ENCODE data around the gene PRSS53. TPM values are rescaled to one million over a fixed set of nuclear protein-coding genes. Genes with fewer than 3 reads are reported as not detected.
A peak's percentile ranks its signal among the peaks of the same experiment; 100 is the strongest.

PRSS53 gene
- total and polyA plus RNA-seq, 2 donors from 2014 or later = 0.99 to 2.6 TPM

- no peak overlapping the region for H3K9ac ChIP-seq (ENCODE audit: low read length in 3 of 3)
Observed at GRCh38 chr16:31077024-31077423, 11.7 kb downstream of the PRSS53 start.

GRCh38 chr16:31076319-31076718 is 12.4 kb downstream of the PRSS53 start:
- peaks cover 0 to 20% (median 4%) of the 10 kb centered on the region in 3 donors for H3K4me1 ChIP-seq (ENCODE audit: control insufficient read depth in 2 of 3, insufficient read depth in 2 of 3, low read depth in 1 of 3, low read length in 3 of 3)
- intact Hi-C loops (cut with DNase I) = no loop called here
- H3K9me3 ChIP-seq (ENCODE audit: control insufficient read depth in 2 of 3, insufficient read depth in 1 of 3, low read length in 3 of 3) = no peaks in the 10 kb centered on the region
- FAIRE-seq (no peak), DNase-seq (no peak)
- H3K9ac ChIP-seq (ENCODE audit: low read length in 3 of 3) = no peak overlapping the region
- no peak overlapping the region for H3K4me3 ChIP-seq (ENCODE audit: low read length in 3 of 3)
- no peak for TF ChIP-seq CTCF (IDR thresholded peaks at IDR 0.05; ENCODE audit: borderline replicate concordance, extremely low read depth, insufficient read depth)
- H3K27ac ChIP-seq (ENCODE audit: low read depth in 2 of 2, low read length in 2 of 2) = no peak overlapping the region
- H3K36me3 ChIP-seq (ENCODE audit: control insufficient read depth in 2 of 3, insufficient read depth in 3 of 3, low read length in 3 of 3) = peaks cover 4 to 25% (median 20%) of the 10 kb centered on the region in 3 donors
- H3K27me3 ChIP-seq (ENCODE audit: control insufficient read depth, insufficient read depth, low read length) = no peaks in the 10 kb centered on the region

More at GRCh38 chr16:31077024-31077423, 11.7 kb downstream of the PRSS53 start:
- DNase-seq (no peak), FAIRE-seq (no peak)
- TF ChIP-seq CTCF (IDR thresholded peaks at IDR 0.05; ENCODE audit: borderline replicate concordance, extremely low read depth, insufficient read depth) = no peak
- H3K4me1 ChIP-seq (ENCODE audit: control insufficient read depth in 2 of 3, insufficient read depth in 2 of 3, low read depth in 1 of 3, low read length in 3 of 3) = peaks cover 0 to 15% (median 4%) of the 10 kb centered on the region in 3 donors
- H3K36me3 ChIP-seq (ENCODE audit: control insufficient read depth in 2 of 3, insufficient read depth in 3 of 3, low read length in 3 of 3) = peaks cover 4 to 25% (median 20%) of the 10 kb centered on the region in 3 donors
- H3K27me3 ChIP-seq (ENCODE audit: control insufficient read depth, insufficient read depth, low read length) = no peaks in the 10 kb centered on the region
- no peaks in the 10 kb centered on the region for H3K9me3 ChIP-seq (ENCODE audit: control insufficient read depth in 2 of 3, insufficient read depth in 1 of 3, low read length in 3 of 3)
- no peak overlapping the region for H3K27ac ChIP-seq (ENCODE audit: low read depth in 2 of 2, low read length in 2 of 2)
- intact Hi-C loops (cut with DNase I) = no loop called here
- H3K4me3 ChIP-seq (ENCODE audit: low read length in 3 of 3) = no peak overlapping the region

DNA sequence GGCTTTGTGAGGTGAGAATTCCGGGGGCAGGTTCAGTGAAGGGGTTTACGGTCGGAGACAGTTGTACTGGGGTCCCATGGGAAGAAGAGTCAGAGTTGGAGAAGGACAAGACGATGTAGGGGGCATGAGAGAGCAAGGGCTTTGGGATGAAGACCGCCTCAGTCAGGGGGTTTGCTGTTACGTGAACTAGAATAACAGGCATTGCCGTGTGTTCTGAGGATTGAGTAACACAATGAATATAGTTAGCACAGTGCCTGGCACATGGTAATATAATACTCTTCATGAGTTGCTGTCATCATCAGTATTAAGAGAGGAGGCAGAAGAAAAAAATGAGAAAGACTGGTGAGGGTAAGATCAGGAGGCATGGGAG is 13.9 kb downstream of the PRSS53 start:
- intact Hi-C loops (cut with DNase I) = no loop called here
- no peaks in the 10 kb centered on the region for H3K9me3 ChIP-seq (ENCODE audit: control insufficient read depth in 2 of 3, insufficient read depth in 1 of 3, low read length in 3 of 3)
- H3K27me3 ChIP-seq (ENCODE audit: control insufficient read depth, insufficient read depth, low read length) = no peaks in the 10 kb centered on the region
- peak overlapping the region in 1 of 2 donors; percentile 86 for H3K27ac ChIP-seq (ENCODE audit: low read depth in 2 of 2, low read length in 2 of 2)
- peaks cover 0 to 25% (median 17%) of the 10 kb centered on the region in 3 donors for H3K36me3 ChIP-seq (ENCODE audit: control insufficient read depth in 2 of 3, insufficient read depth in 3 of 3, low read length in 3 of 3)
- DNase-seq (no peak), FAIRE-seq (no peak)
- peak overlapping the region; percentile 90 to 99 (median 96) for H3K4me3 ChIP-seq (ENCODE audit: low read length in 3 of 3)
- peaks cover 0 to 20% (median 4%) of the 10 kb centered on the region in 3 donors for H3K4me1 ChIP-seq (ENCODE audit: control insufficient read depth in 2 of 3, insufficient read depth in 2 of 3, low read depth in 1 of 3, low read length in 3 of 3)
- no peak for TF ChIP-seq CTCF (IDR thresholded peaks at IDR 0.05; ENCODE audit: borderline replicate concordance, extremely low read depth, insufficient read depth)
- peak overlapping the region; percentile 78 to 98 (median 86) for H3K9ac ChIP-seq (ENCODE audit: low read length in 3 of 3)

Measured in kidney (tissue), 14 donors.